Small intestine (tissue), 7 donors: ENCODE measurements around the gene SMAP2. TPM values are rescaled to one million over a fixed set of nuclear protein-coding genes. Genes with fewer than 3 reads are reported as not detected.

Experiments used
- DNase-seq, 2 donors: peaks; one replicate each; pipeline versions ENCODE4 v3.0.0 to v3.0.0-alpha.2; 2013
- FAIRE-seq: peaks from 2 replicates; lab custom pipeline; 2012; peaks lifted over from hg19 to GRCh38; lab: Jason Lieb, UNC
- H3K27ac ChIP-seq, 3 donors: one replicate each; pipeline ENCODE4 v1.5.1; 2013; ENCODE audit warnings: low read length in 2 of 3, mild to moderate bottlenecking in 2 of 3, control low read depth in 1 of 3, inconsistent platforms in 1 of 3, low read depth in 1 of 3, moderate library complexity in 1 of 3
- H3K27me3 ChIP-seq, 3 donors: one replicate each; pipeline ENCODE4 v1.6.1; 2013; ENCODE audit warnings: low read length in 3 of 3, inconsistent platforms in 1 of 3; ENCODE audit not compliant: control insufficient read depth in 3 of 3, insufficient read depth in 3 of 3
- H3K36me3 ChIP-seq, 3 donors: one replicate each; pipeline ENCODE4 v1.6.1; 2013; ENCODE audit warnings: low read length in 3 of 3, inconsistent platforms in 1 of 3, low read depth in 1 of 3, mild to moderate bottlenecking in 1 of 3, moderate library complexity in 1 of 3; ENCODE audit not compliant: control insufficient read depth in 3 of 3, insufficient read depth in 2 of 3
- H3K4me1 ChIP-seq, 3 donors: one replicate each; pipeline ENCODE4 v1.6.1; 2013; ENCODE audit warnings: low read length in 2 of 3, inconsistent platforms in 1 of 3, low read depth in 1 of 3, mild to moderate bottlenecking in 1 of 3, moderate library complexity in 1 of 3; ENCODE audit not compliant: control insufficient read depth in 3 of 3, insufficient read depth in 2 of 3
- H3K4me3 ChIP-seq, 3 donors: one replicate each; pipeline ENCODE4 v1.5.1; 2013; ENCODE audit warnings: low read length in 3 of 3, control low read depth in 1 of 3, inconsistent platforms in 1 of 3, low read depth in 1 of 3, mild to moderate bottlenecking in 1 of 3, moderate library complexity in 1 of 3
- H3K9me3 ChIP-seq, 2 donors: one replicate each; pipeline ENCODE4 v1.6.1; 2013; ENCODE audit warnings: low read depth in 1 of 2, low read length in 1 of 2; ENCODE audit not compliant: control insufficient read depth in 2 of 2, insufficient read depth in 1 of 2
- WGBS, 3 donors: extraction: QIAGEN DNeasy Blood & Tissue Kit; methylation state at CpG; one replicate each; pipeline ENCODE4 v1.1.7; 2013; 5-methylcytosine and 5-hydroxymethylcytosine counted together
- polyA plus RNA-seq, 4 donors: library from polyadenylated mRNA; stranded (reverse) in 3 of 4; unstranded in 1 of 4; fragments of 200-250 nt in 3 of 4; fragments of 120-200 nt in 1 of 4; gene quantifications; one replicate each; pipeline versions ENCODE4 v1.2.1 to v1.2.3, GENCODE V29; 2013
- donor health status: healthy with polysubstance abuse.
- donor health status: control.
- donor health status: control.
- donor health status: Bipolar disorder and iron deficiency.
- donor health status: healthy.

Gene SMAP2
- polyA plus RNA-seq, 4 donors = 13.0 to 27.8 (median 25.5) TPM

DNA sequence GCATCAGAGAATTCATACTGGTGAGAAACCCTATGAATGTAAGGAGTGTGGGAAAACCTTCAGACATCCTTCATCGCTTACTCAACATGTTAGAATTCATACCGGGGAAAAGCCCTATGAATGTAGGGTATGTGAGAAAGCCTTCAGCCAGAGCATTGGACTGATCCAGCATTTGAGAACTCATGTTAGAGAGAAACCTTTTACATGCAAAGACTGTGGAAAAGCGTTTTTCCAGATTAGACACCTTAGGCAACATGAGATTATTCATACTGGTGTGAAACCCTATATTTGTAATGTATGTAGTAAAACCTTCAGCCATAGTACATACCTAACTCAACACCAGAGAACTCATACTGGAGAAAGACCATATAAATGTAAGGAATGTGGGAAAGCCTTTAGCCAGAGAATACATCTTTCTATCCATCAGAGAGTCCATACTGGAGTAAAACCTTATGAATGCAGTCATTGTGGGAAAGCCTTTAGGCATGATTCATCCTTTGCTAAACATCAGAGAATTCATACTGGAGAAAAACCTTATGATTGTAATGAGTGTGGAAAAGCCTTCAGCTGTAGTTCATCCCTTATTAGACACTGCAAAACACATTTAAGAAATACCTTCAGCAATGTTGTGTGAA is 89.5 kb downstream of the SMAP2 start:
- no peak overlapping the region for H3K27ac ChIP-seq
- H3K9me3 ChIP-seq = peaks cover 2 to 65% of the 10 kb centered on the region in 2 donors
- DNase-seq = peak in 1 of 2 donors; percentile 22
- H3K27me3 ChIP-seq = peaks cover 0 to 2% (median 0%) of the 10 kb centered on the region in 3 donors
- no peaks in the 10 kb centered on the region for H3K4me1 ChIP-seq
- H3K4me3 ChIP-seq = no peak overlapping the region
- WGBS, 3 donors = 92 to 97% (median 93%) methylated on average over 3 of the region's 3 CpGs
- no peak for FAIRE-seq
- peaks cover 3 to 9% (median 4%) of the 10 kb centered on the region in 3 donors for H3K36me3 ChIP-seq

DNA sequence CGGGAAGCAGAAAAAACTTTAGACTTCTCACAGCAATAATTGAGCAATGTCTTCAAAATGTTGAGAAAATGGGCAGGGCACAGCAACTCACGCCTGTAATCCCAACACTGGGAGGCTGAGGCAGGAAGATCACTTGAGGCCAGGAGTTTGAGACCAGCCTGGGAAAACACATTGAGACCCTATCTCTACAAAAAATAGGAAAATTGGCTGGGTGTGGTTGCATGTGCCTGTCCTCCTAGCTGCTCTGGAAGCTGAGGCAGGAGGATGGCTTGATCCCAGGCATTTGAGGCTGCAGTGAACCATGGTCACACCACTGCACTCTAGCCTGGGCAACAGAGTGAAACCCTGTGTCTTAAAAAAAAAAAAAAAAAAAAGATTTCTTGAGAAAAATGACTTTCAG is 95.8 kb downstream of the SMAP2 start:
- peaks cover 0 to 2% (median 0%) of the 10 kb centered on the region in 3 donors for H3K27me3 ChIP-seq
- no peak overlapping the region for H3K4me3 ChIP-seq
- no peak for DNase-seq
- FAIRE-seq = no peak
- no peak overlapping the region for H3K27ac ChIP-seq
- no peaks in the 10 kb centered on the region for H3K4me1 ChIP-seq
- no peaks in the 10 kb centered on the region for H3K36me3 ChIP-seq
- H3K9me3 ChIP-seq = peaks cover 2 to 51% of the 10 kb centered on the region in 2 donors
- WGBS, 3 donors = 90 to 99% (median 92%) methylated on average over 2 of the region's 2 CpGs

Other genes starting within 250 kb of the SMAP2 start
- 10 to 100 TPM in 1 of 4 donors, 1 to 10 TPM in 3; 3.2 to 19.0 (median 4.1) TPM for gene RLF, start 212.3 kb upstream of the SMAP2 start, polyA plus RNA-seq
- gene TMCO2, start 125.8 kb upstream of the SMAP2 start, polyA plus RNA-seq = not detected
- 10 to 100 TPM in 3 of 4 donors, 1 to 10 TPM in 1; 9.8 to 45.0 (median 22.2) TPM for gene ZMPSTE24, start 115.5 kb upstream of the SMAP2 start, polyA plus RNA-seq
- 1 to 10 TPM in 3 of 4 donors, not detected in 1; 2.4 to 9.1 (median 4.8) TPM for gene COL9A2, start 56.4 kb upstream of the SMAP2 start, polyA plus RNA-seq
- gene ZFP69B, start 76.7 kb downstream of the SMAP2 start, polyA plus RNA-seq = 1 to 10 TPM in 2 of 4 donors, not detected in 2; 1.2 to 2.6 TPM
- 1 to 10 TPM in 3 of 4 donors, under 1 TPM in 1; 0.81 to 3.8 (median 2.0) TPM for gene ZFP69, start 103.6 kb downstream of the SMAP2 start, polyA plus RNA-seq
- gene EXO5, start 135.0 kb downstream of the SMAP2 start, polyA plus RNA-seq = 10 to 100 TPM in 1 of 4 donors, 1 to 10 TPM in 3; 4.1 to 10.1 (median 6.0) TPM
- 1 to 10 TPM; 2.2 to 4.4 (median 2.4) TPM for gene ZNF684, start 157.9 kb downstream of the SMAP2 start, polyA plus RNA-seq